ENCODE results near the gene HRAS. TPM values are rescaled to one million over a fixed set of nuclear protein-coding genes. Genes with fewer than 3 reads are reported as not detected.

HRAS gene
- total and polyA plus RNA-seq, 8 donors: 14.2 to 181 (median 70.8) TPM

- Histone ChIP-seq H3K9me3 (no peaks in the 10 kb centered on the region), H3K4me1 (peaks cover 38 to 50% (median 49%) of the 10 kb centered on the region in 4 donors), H3K27me3 (peaks cover 0 to 22% (median 0%) of the 10 kb centered on the region in 3 donors), H3K27ac (peak overlapping the region in 3 of 5 donors; percentile 70 to 92 (median 88)), H3K36me3 (peaks cover 13 to 33% (median 31%) of the 10 kb centered on the region in 4 donors), H3K4me3 (peak overlapping the region; percentile 65 to 91 (median 86))
- DNase-seq: no peak
- 0 to 2% (median 0%) methylated on average over 4 to 43 of the region's 56 CpGs; no CpG with 5 or more reads in 1 of the 5 donors for WGBS, 5 donors
- TF ChIP-seq POLR2AphosphoS5 (IDR thresholded peaks at IDR 0.05): no peak
- intact Hi-C loops (cut with DNase I; ENCODE audit: low total_unique reads): no loop called here
Measured at GRCh38 chr11:535210-535518, 212 bp downstream of the HRAS start.

GRCh38 chr11:534396-535209, 773 bp downstream of the HRAS start:
- Histone ChIP-seq H3K4me1 (peaks cover 38 to 50% (median 49%) of the 10 kb centered on the region in 4 donors), H3K4me3 (peak overlapping the region; percentile 65 to 91 (median 86)), H3K9me3 (no peaks in the 10 kb centered on the region), H3K36me3 (peaks cover 13 to 36% (median 33%) of the 10 kb centered on the region in 4 donors), H3K27ac (peak overlapping the region; percentile 39 to 92 (median 70)), H3K27me3 (peaks cover 0 to 22% (median 0%) of the 10 kb centered on the region in 3 donors)
- TF ChIP-seq CTCF (IDR thresholded peaks at IDR 0.05) (no peak), EP300 (IDR thresholded peaks at IDR 0.05) (no peak), POLR2AphosphoS5 (IDR thresholded peaks at IDR 0.05) (no peak), POLR2A (IDR thresholded peaks at IDR 0.05) (no peak)
- intact Hi-C loops (cut with DNase I; ENCODE audit: low total_unique reads): no loop called here
- peak; percentile 52 to 69 for DNase-seq
- WGBS, 5 donors: 4 to 20% (median 5%) methylated on average over 24 to 66 of the region's 66 CpGs

- 90 to 96% (median 92%) methylated on average over 21 to 37 of the region's 37 CpGs for WGBS, 5 donors
- DNase-seq: peak in 1 of 2 donors; percentile 17
- H3K27ac ChIP-seq: peak overlapping the region in 2 of 5 donors; percentile 80 to 92
Measured at GRCh38 chr11:533586-534395, 1.6 kb downstream of the HRAS start.

GRCh38 chr11:532986-533585, 2.3 kb downstream of the HRAS start:
- intact Hi-C loops (cut with DNase I; ENCODE audit: low total_unique reads): no loop called here
- peak in 1 of 2 donors; percentile 14 for DNase-seq
- WGBS, 5 donors: 79 to 93% (median 89%) methylated on average over 18 to 33 of the region's 33 CpGs
- Histone ChIP-seq H3K9me3 (no peaks in the 10 kb centered on the region), H3K27me3 (peaks cover 0 to 19% (median 0%) of the 10 kb centered on the region in 3 donors), H3K27ac (no peak overlapping the region), H3K4me3 (no peak overlapping the region), H3K4me1 (peaks cover 38 to 47% (median 47%) of the 10 kb centered on the region in 4 donors), H3K36me3 (peaks cover 13 to 36% (median 33%) of the 10 kb centered on the region in 4 donors)
- no peak for TF ChIP-seq POLR2A (IDR thresholded peaks at IDR 0.05)
- no peak for TF ChIP-seq EP300 (IDR thresholded peaks at IDR 0.05)
- no peak for TF ChIP-seq CTCF (IDR thresholded peaks at IDR 0.05)

More at GRCh38 chr11:533586-534395, 1.6 kb downstream of the HRAS start:
- Histone ChIP-seq H3K27me3 (peaks cover 0 to 22% (median 0%) of the 10 kb centered on the region in 3 donors), H3K4me3 (peak overlapping the region; percentile 65 to 91 (median 86)), H3K4me1 (peaks cover 38 to 50% (median 49%) of the 10 kb centered on the region in 4 donors), H3K9me3 (no peaks in the 10 kb centered on the region), H3K36me3 (peaks cover 13 to 36% (median 33%) of the 10 kb centered on the region in 4 donors)
- no peak for TF ChIP-seq POLR2A (IDR thresholded peaks at IDR 0.05)
- TF ChIP-seq EP300 (IDR thresholded peaks at IDR 0.05): no peak
- TF ChIP-seq POLR2AphosphoS5 (IDR thresholded peaks at IDR 0.05): no peak
- TF ChIP-seq CTCF (IDR thresholded peaks at IDR 0.05): no peak
- intact Hi-C loops (cut with DNase I; ENCODE audit: low total_unique reads): no loop called here

Measured in stomach (tissue), 9 donors.